ENCODE results near the gene EVX2. TPM values are rescaled to one million over a fixed set of nuclear protein-coding genes. Genes with fewer than 3 reads are reported as not detected.
A peak's percentile ranks its signal among the peaks of the same experiment; 100 is the strongest.

Gene EVX2
- total and polyA plus RNA-seq, 2 of the 13 experiments (the other 11 are each of a cell fraction or from before 2014, with no cell fraction given) = not detected

GRCh38 chr2:176085861-176086771 is 2.4 kb upstream of the EVX2 start (continued):
- TF ChIP-seq ATF4 (CRISPR knock-in tag; IDR thresholded peaks at IDR 0.05) (0 out of 4 replicates have a peak, but pooled peaks of 1 of the 2 experiments have one; percentile 35), HNRNPK (IDR thresholded peaks at IDR 0.05; ENCODE audit: low read depth, low read length, poor library complexity, severe bottlenecking) (no peak), DMTF1 (CRISPR knock-in tag; IDR thresholded peaks at IDR 0.05) (no peak), HOXD1 (CRISPR knock-in tag; IDR thresholded peaks at IDR 0.05) (no peak), ZMAT3 (CRISPR knock-in tag; conservative IDR thresholded peaks at IDR 0.05) (no peak), MAF1 (CRISPR knock-in tag; IDR thresholded peaks at IDR 0.05; ENCODE audit: borderline replicate concordance) (no peak), ATM (IDR thresholded peaks at IDR 0.05; ENCODE audit: borderline replicate concordance) (no peak), MTF1 (CRISPR knock-in tag; IDR thresholded peaks at IDR 0.05) (no peak), CSRNP2 (CRISPR knock-in tag; conservative IDR thresholded peaks at IDR 0.05; ENCODE audit: low read depth) (no peak), ZNF292 (CRISPR knock-in tag; IDR thresholded peaks at IDR 0.05; ENCODE audit: borderline replicate concordance, low read depth) (no peak), KDM5B (CRISPR knock-in tag; IDR thresholded peaks at IDR 0.05; ENCODE audit: borderline replicate concordance) (no peak), PAXIP1 (CRISPR knock-in tag; conservative IDR thresholded peaks at IDR 0.05) (no peak), CBFB (CRISPR knock-in tag; IDR thresholded peaks at IDR 0.05) (no peak), ZNF512B (CRISPR knock-in tag; IDR thresholded peaks at IDR 0.05; ENCODE audit: borderline replicate concordance) (no peak), ZNF589 (CRISPR knock-in tag; conservative IDR thresholded peaks at IDR 0.05) (no peak), ZMYM4 (CRISPR knock-in tag; IDR thresholded peaks at IDR 0.05) (no peak)

Data from HepG2 (cell line).